Globus pallidus (tissue), 1 donor: ENCODE results near the gene PHETA1.

Source experiments
- DNase-seq: peaks from one replicate; pipeline ENCODE4 v3.0.0-alpha.2; 2015; ENCODE audit warnings: low spot score

Gene PHETA1

GRCh38 chr12:111369496-111370220, 763 bp upstream of the PHETA1 start:
- no peak for DNase-seq

GRCh38 chr12:111368291-111368787, 556 bp downstream of the PHETA1 start:
- DNase-seq, result no peak

GRCh38 chr12:111367661-111368221, 1.2 kb downstream of the PHETA1 start:
- no peak for DNase-seq

DNA sequence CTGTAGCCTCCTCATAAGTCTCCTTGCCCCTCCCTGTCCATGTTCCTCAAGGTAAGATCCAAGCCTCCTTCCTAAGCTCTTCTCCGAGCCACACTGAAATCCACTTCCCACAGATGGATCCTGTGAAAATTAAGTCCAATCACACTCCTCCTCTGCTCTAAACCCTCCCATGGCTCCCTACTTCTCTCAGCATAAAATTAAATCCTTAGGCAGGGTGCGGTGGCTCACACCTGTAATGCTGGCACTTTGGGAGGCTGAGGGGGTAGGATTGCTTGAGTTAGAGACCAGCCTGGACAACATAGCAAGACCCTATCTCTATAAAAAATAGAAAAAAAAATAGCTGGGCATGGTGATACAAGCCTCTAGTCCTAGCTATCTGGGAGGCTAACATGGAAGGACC, 2.3 kb downstream of the PHETA1 start:
- no peak for DNase-seq

GRCh38 chr12:111366075-111366474, 2.8 kb downstream of the PHETA1 start:
- no peak for DNase-seq

DNA sequence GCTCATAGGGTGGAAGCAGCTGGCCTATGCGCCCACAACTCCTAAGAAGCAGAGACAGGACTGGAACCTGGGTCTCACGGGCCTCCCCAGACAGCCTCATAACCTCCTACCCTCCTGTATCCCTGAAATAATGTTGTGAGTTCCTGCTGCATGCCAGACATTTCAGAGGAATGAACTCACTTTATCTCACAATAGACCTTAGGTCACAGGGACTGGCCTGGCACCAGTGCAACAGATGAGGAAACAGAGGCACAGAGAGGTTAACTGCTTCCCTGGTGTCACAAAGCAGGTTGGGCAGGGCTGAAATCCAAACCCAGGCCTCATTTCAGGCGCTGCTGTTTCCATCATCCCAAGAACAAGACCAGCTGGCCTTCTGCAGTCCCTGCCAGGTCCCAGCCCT, 5.3 kb downstream of the PHETA1 start:
- no peak for DNase-seq

DNA sequence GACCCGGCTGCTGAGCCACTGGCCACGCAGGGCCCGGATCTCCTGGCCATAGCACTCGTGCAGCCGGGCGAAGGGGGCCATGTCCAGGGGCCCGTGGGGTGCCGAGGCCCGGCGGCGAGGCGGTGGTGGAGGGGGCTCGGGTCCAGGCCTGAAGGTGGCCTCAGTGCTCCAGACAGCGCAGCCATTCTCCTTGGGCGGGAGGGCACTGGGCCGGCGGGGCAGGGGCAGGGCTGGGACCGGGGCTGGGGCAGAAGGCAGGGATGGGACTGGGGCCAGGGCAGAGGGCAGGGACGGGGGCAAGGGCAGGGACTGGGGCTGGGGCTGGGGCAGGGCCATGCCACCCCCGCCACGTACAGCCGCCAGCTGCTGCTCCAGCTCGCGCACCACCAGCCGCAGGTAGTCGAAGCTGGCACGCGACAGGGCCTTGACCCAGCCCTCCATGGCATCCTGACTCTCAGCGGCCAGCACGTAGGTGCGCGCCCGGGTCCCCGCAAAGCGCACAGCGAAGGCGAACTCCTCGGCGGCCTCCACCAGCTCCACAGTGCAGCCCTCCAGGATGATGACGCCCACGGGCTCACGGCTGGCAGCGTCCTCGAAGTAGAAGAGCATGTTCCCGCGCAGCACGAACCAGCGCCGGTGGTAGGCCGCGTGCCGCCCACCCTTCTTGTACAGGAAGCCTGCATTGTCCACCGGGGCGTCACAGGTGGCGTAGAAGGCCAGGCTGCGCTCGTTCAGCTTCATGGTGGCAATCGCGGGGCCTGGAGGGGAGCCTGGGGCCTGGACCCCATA, 6.0 kb downstream of the PHETA1 start:
- no peak for DNase-seq

DNA sequence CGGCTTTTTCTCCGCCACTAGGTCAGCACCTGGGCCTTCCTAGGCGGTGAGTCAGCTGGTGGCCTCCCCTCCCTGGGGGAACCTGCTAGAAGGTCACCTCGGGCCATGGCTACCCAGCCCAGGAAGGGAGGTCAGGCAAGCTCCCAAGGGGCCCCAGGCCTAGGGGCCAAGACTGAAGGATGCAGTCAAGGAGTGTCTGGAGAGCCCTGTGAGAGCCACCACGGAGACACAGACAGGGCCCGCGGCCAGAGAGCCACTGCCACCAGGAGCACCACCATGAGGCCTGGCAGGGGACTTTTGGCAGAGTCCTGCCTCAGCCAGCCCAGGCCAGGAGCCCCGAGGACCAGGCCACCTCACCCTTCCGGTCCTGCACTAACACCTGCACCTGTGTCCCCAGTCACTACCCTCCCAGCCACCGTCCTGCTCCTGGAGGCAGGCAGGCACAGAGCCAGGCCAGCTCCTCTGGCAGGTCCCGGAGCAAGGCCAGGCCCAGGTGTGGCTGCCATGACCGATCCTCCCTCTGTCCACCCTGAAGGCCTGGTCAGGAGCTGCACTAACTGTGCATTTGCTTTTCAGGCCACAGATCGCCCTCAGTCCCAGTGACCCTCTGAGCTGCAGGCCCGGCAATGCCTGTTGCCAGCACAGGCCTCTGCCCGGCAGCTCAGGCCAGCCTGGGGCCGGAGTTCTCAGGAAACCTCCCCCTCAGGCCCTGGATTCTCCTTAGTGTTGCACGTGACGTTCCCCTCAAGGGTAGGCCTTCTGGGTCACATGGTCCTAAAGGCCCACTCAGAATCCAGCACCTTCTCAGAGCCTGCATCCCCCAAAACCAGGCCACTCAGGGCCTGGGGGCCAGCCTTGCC, 6.9 kb downstream of the PHETA1 start:
- DNase-seq, result no peak

DNA sequence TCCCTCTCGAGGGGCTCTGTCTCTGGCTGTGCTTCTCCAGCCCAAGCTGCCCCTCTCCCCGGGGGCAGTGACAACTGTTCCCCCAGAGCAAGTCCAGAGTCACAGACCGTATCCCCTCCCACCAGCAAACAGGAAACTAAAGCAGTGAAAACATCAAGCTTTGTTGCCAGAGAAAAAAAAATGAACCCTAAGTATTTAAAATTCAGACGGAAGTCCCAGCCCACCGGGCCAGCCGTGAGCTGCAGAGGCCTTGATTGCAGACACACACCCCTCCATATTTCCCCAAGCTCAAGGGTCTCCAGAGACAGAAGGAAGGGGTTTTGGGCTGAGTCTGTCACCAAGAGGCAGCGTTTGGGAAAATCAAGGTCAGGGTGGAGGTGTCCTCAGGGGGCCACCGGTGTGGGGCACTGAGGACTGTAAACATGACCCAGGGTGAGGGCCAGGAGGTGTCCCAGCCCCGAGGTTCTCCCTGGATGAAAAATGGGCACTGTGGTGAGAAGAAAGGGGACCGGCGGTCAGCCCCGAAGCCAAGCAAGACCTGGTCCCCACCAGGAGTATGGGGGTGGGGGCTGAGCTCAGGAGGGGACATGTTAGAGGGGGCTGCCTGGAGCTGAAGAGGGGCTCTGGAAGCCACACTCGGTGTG, 7.7 kb downstream of the PHETA1 start:
- no peak for DNase-seq

GRCh38 chr12:111360325-111360930, 8.5 kb downstream of the PHETA1 start:
- DNase-seq, result no peak

DNA sequence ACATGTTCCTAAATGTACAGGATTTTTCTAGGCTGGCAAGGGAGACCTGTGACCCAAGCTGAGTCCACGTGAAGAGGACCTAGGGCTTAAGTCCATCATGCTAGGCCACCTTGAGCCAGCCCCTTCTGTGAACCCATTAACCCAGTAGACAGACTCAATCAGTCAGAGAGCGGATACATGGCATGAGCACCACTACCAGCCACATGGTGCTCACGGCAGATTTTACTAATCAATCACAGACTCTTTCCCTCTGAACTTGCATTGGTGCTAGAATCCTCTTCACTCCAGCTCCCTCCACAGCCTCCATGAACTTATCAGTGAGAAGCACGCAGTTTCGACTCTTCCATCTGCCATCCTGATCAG, 9.0 kb downstream of the PHETA1 start:
- no peak for DNase-seq

DNA sequence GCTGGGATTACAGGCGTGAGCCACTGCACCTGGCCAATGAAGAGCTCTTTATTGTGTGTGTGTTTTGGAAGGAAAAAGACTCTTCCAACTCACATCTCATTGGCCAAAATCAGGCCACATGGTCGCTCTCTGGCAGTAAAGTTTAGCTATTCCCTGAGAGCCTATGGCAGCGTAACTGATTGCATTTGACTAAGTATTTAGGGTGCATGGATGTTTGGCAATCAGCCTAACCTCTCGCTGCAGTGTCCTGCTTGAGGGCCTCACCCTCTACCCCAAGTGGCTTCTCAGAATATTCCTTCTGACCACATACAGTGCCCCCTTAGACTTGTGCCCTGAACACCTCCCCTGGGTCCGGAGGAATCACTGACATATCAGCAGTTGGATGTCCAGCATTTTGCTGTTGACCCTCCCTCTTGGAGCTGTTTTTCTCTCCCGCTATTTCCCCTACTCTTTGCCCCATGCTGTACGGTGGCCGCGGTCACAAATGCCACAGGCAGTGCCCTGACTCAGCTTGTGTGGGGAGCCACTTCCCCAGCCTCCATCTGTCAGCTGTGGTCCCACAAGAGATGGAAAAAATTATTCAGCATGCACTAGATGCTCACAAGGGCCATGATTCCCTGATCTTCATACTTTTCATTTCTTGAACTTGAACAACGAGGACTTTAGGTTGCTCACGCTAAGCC, 9.5 kb downstream of the PHETA1 start:
- no peak for DNase-seq

GRCh38 chr12:111355201-111355925, 13.5 kb downstream of the PHETA1 start:
- DNase-seq, result no peak

DNA sequence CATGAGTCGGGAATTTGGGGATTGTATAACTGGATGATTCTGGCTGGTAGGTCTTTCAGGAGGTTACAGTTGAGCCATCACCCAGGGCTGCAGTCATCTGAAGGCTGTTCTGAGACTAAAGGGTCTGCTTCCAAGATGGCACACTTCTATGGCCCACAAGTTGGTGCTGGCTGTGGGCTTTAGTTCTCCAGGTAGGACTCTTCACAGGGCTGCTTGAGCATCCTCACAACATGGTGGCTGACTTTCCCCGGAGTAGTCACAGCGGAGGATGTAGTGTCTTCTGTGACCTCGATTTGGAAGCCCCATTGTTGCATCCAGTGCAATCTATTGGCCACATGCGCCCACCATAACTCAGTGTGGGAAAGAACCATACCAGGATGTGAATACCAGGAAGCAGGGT, 14.4 kb downstream of the PHETA1 start:
- DNase-seq, result no peak

DNA sequence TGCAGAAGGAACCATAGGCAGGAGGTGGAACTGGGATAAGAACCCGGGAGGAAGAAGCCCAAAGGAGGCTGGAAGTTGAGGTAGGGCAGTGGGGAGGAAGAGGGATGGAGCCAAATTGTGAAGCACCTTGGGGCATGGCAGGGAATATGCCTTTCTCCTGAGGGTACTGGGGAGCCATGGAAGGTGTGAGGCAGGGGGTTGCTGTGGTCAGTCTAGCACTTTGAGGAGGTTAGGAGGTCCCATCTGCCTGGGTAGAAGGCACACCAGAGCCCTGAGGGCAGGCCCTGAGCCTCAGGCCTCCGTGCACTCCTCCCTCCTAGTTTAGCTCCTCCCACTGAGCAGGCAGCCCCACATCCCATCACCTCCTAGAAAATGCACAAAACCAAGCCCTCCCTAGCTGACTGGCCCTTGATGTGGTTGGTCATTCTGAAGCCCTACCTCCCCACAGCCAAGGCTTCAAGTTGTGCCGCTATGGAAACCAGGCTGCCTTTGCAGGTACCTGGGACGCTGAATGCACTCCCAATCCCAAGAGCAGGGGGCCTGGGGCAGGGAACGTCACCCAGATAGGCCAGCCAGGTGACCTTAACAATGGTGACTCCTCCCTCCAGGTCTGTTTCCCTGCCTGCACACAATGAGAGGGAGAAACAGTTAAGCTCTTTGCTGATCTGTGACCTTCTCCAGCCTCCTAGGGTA, 15.1 kb downstream of the PHETA1 start:
- no peak for DNase-seq

DNA sequence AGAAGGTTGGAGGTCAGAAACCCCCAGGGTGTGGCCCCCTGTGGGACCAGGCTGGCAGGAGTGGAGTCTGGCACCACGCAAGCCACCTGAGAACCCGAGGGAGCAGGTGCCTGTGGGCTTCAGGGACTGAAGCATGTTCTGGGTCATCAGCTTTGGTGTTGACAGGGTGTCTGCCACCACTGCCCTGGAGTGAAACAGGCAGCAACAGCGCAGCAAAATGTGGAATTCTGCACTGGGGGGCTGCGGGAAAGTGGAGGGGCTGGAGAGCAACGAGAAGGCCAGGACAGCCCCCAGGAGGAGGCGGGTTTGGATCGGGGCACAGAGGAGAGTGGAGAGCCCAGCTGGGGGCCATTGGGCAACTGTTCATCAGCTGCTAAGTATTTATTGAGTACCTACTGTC, 15.9 kb downstream of the PHETA1 start:
- DNase-seq, result no peak

- DNase-seq, result no peak
Measured at GRCh38 chr12:111352296-111352993, 16.4 kb downstream of the PHETA1 start.

GRCh38 chr12:111351026-111351425, 17.9 kb downstream of the PHETA1 start:
- DNase-seq, result no peak
